AG09309 (cell line): ENCODE results near the gene OPN1MW3.
"Not testable (repeated sequence)": the region's sequence is repeated elsewhere in the genome, so short reads cannot be mapped to it uniquely, and the experiment has no call there.

ENCODE experiments used
- DNase-seq: peaks from one replicate; pipeline ENCODE4 v3.0.0-alpha.2; 2010; ENCODE audit warnings: low read depth
- H3K4me3 ChIP-seq: 2 replicates; pipeline ENCODE4 v1.5.1; 2011; ENCODE audit warnings: mild to moderate bottlenecking, low read depth, low read length, moderate library complexity; ENCODE audit not compliant: control insufficient read depth
- CTCF ChIP-seq: IDR thresholded peaks from 2 replicates; pipeline ENCODE4 v1.5.1; 2011; ENCODE audit warnings: mild to moderate bottlenecking, low read depth, low read length, inconsistent platforms; ENCODE audit not compliant: insufficient read depth, control insufficient read depth; ENCODE audit errors: missing control alignments

Gene OPN1MW3

GRCh38 chrX:154294791-154295574 is 37.6 kb downstream of the OPN1MW3 start, which contains the start of gene TEX28:
TSS of gene TEX28 (minus strand) at chrX:154295124. CDS start at chrX:154292117, 3,007 bp downstream.
- TF ChIP-seq CTCF: no peak
- H3K4me3 ChIP-seq: no peak within 1 kb of the TSS
- DNase-seq: no peak

GRCh38 chrX:154295664-154296310 is 38.4 kb downstream of the OPN1MW3 start, which contains the start of gene TKTL1:
TSS of gene TKTL1 (plus strand) at chrX:154295795. CDS start at chrX:154295860, 65 bp downstream.
- no peak for DNase-seq
- no peak within 1 kb of the TSS for H3K4me3 ChIP-seq
- TF ChIP-seq CTCF: no peak

GRCh38 chrX:154296731-154297130 is 39.3 kb downstream of the OPN1MW3 start:
- no peak overlapping the region for H3K4me3 ChIP-seq
- no peak for TF ChIP-seq CTCF
- no peak for DNase-seq

GRCh38 chrX:154298312-154298711 is 40.9 kb downstream of the OPN1MW3 start:
- no peak overlapping the region for H3K4me3 ChIP-seq
- TF ChIP-seq CTCF: no peak
- no peak for DNase-seq

GRCh38 chrX:154300816-154301215 is 43.4 kb downstream of the OPN1MW3 start:
- DNase-seq: no peak
- TF ChIP-seq CTCF: no peak
- H3K4me3 ChIP-seq: no peak overlapping the region

GRCh38 chrX:154302998-154303397 is 45.6 kb downstream of the OPN1MW3 start:
- not testable (repeated sequence) for DNase-seq, H3K4me3 ChIP-seq

- no peak for TF ChIP-seq CTCF
- H3K4me3 ChIP-seq: no peak overlapping the region
- no peak for DNase-seq
These were observed 46.1 kb downstream of the OPN1MW3 start for GRCh38 chrX:154303476-154303875.
